Activated effector memory CD4-positive, alpha-beta T cell treated with anti-CD3 and anti-CD28 coated beads, Interleukin-2, amount 50 U/mL, for 16 hours (primary cell): Measurements from ENCODE around the gene FANCL.
A peak's percentile ranks its signal among the peaks of the same experiment; 100 is the strongest.
"Not testable (repeated sequence)": the region's sequence is repeated elsewhere in the genome, so short reads cannot be mapped to it uniquely, and the experiment has no call there.

Experiments used
- DNase-seq: peaks from one replicate; pipeline ENCODE4 v3.0.0-alpha.2; 2020

FANCL gene

DNA sequence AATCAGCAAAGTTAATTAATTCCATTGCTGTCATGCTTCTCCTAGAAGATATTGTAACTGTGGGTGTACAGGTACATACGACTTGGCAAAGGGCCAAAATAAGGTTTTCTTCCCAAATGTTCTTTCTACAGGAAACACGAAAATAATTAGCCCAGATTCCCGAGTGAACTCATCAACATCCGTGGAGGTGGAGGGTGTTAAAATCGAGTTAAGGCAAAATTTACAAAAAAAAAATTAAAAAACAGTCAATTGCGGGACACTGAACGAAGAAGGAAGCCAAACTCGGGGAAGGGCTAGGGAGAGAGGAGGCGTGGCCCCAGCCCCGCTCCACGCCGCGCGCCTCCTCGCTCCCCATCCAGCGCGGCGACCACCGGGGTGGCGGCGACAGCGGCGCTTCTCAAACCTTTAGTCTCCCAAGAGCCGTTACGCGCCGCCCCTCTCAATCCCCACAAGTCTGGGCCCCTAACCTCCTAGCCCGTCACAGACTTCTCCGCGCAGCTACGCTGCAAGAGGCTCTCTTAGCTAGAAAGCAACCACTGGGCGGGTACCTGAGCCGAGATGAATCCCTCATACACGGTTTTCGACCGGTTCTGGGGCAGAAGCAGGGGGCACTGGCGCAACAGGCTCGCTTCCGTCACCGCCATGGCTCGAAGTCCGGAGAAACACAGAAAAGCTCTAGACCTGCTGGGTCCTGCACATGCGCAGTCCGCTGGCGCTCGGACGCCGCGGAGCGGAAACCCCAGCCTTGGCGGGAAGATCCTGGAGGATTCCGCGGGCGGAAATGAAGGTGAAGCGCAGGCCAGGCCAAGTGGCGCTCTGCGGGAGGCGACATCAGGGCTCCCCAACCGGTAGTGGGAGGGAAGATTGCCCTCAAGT, at the start of gene FANCL:
Gene FANCL (minus strand): TSS at position 656 of the 876 bp plus-strand sequence. CDS start 12 bp downstream, at position 644.
- peak; percentile 89 for DNase-seq

DNA sequence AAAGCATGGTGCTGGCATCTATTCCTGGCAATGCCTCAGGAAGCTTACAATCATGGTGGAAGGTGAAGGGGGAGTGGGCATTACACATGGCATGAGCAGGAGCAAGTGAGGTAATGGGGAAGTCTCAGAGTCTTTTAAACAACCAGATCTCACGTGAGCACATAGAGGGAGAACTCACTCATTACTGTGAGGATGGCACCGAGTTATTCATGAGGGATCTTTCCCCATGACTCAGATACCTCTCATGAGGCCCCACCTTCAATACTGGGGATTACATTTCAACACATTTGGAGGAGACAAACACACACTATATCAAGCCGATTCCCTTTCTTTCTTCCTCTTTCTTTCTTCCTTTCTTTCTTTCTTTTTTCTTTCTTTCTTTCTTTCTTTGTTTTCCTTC, 47.9 kb upstream of the FANCL start:
- DNase-seq: no peak

DNA sequence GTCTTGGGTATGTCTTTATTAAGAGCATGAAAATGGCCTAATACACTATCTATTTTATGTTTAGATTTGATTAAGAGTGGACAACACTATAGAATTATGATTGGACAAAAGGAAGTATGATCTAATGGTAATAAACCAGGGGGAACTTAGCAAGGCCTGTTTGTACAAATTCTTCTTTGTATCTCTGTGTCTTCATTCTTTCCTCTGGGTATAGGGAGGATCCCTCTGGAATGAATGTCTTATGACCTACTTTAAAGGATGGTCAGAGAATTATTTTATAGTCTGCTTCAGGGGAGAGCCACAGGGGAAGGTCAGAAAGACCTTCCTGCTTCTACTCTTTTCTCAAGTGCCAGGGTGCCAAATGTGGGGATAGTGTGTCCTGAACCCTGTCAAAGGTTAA, 42.8 kb upstream of the FANCL start:
- DNase-seq: no peak

DNA sequence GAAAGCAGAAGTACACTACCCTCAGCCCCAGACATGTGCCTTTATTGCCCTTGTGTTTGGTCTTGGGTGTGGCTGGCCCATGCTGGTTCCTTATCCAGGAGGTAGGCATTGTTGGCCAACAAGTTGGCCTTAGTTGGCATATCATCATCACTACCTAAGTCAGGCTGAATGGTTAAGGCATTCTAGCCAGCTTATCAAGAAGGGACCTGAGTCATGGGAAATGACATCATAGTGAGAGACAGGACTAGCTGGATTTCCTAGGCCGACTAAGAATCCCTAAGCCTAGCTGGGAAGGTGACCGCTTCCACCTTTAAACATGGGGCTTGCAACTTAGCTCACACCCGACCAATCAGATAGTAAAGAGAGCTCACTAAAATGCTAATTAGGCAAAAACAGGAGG, 34.0 kb upstream of the FANCL start:
- DNase-seq: not testable (repeated sequence)

GRCh38 chr2:58271826-58272225, 30.7 kb upstream of the FANCL start:
- no peak for DNase-seq

- no peak for DNase-seq
Observed at GRCh38 chr2:58268685-58269084, 27.6 kb upstream of the FANCL start.

DNA sequence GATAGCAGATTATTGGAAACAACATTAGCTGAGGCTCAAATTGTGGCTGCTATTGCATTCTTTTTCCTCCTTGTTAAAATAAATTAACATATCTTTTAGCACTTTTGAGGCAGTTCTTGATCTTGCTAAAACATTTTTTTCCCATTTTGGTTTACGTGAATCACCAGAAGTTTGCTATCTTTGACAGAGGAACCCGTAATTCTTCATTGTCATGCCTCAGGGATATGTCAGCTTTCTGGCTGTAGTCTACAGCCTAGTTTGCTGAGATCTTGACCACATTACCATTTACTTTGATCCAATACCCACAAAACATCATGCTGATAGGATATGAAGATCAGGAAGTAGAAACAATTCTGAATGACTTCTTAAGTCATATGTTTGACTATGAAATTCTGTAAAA, 25.1 kb upstream of the FANCL start:
- no peak for DNase-seq

GRCh38 chr2:58261209-58261608, 20.1 kb upstream of the FANCL start:
- DNase-seq: no peak

GRCh38 chr2:58258456-58258855, 17.3 kb upstream of the FANCL start:
- DNase-seq: not testable (repeated sequence)

- not testable (repeated sequence) for DNase-seq
Observed at GRCh38 chr2:58251331-58252201, 10.4 kb upstream of the FANCL start.

GRCh38 chr2:58241546-58241864, 380 bp upstream of the FANCL start:
- DNase-seq: no peak

- no peak for DNase-seq
Observed at GRCh38 chr2:58239243-58239925, 1.7 kb downstream of the FANCL start.

- no peak for DNase-seq
Observed at GRCh38 chr2:58237741-58238140, 3.4 kb downstream of the FANCL start.

DNA sequence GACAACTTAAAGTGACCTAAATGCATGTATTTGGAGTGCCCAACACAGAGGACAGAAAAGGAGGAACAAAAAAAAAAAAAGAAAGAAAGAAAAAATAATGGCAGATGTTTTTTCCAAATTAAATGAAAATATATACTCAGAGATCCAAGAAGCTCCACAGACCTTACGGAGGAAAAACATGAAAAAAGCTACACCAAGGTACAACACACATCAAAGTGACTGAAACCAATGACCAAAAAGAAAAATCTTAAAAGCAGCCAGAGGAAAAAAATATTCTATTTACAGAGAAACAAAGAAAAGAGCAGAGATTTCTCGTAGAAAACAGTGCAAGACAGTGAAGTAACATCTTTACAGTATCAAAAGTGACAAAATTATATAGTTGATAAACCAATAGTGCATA, 5.1 kb downstream of the FANCL start:
- no peak for DNase-seq

DNA sequence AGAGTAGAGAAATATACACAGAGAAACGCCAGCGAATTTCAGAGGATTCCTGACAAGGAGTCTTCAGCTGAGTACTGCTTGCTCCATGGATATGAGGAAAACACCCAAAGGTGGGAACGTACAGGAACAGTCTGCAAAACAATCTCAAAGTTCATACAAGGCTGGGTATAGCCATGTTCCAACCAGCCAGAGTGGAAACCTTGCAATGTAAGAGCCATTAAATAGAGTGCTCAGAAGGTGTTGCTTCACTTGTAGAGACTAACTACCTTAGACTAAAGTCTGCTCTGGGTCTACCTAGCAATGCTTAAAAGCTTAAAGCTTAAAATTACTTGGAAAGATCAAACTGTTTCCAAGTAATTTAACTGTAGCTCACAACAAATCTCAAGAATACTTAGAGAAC, 6.0 kb downstream of the FANCL start:
- DNase-seq: no peak

- DNase-seq: no peak
Observed at GRCh38 chr2:58228299-58228698, 12.8 kb downstream of the FANCL start.

GRCh38 chr2:58227171-58227917, 13.8 kb downstream of the FANCL start:
- DNase-seq: no peak

- no peak for DNase-seq
Observed at GRCh38 chr2:58221909-58222308, 19.2 kb downstream of the FANCL start.

DNA sequence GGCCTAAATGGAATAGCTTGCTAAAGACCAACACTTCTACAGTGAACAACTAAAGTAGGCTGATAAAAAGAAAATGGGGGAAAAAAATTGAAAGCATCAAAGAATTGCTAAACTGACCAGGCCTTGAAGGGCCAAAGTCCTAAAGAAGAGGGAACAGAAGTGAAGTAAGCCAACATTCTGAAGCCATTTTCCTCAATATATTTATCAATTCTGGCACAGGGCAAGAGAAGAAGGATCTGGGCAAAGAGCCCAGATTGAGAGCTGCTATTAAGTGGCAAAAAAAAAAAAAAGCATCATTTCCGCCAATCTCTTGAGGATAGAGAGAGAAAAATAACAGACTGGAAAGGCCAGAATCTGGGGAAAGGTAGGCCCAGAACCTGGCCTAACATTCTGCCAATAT, 25.7 kb downstream of the FANCL start:
- DNase-seq: no peak

- DNase-seq: not testable (repeated sequence)
Observed at GRCh38 chr2:58210951-58211568, 30.1 kb downstream of the FANCL start.

GRCh38 chr2:58207189-58207588, 33.9 kb downstream of the FANCL start:
- no peak for DNase-seq

DNA sequence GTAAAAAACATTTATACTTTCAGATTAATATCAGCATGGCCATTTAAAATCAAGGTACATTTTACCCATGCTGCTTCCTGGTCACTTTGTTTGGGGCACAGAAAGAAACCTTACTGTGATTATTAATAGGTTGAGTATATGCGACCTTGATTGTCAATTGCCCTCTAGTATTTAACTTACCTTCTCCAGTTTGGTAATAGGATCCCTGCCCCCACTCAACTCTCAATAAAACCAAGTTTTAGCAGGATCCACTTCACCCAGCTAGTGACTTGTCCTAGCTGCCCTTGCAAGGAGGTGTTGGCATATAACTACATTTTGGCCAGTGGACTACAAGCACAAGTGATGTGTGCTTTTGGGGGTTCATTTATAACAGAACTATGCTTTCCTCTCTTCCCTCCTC, 34.3 kb downstream of the FANCL start:
- no peak for DNase-seq
